ENCODE results near the gene PDE4C.
A peak's percentile ranks its signal among the peaks of the same experiment; 100 is the strongest.

PDE4C gene

DNA sequence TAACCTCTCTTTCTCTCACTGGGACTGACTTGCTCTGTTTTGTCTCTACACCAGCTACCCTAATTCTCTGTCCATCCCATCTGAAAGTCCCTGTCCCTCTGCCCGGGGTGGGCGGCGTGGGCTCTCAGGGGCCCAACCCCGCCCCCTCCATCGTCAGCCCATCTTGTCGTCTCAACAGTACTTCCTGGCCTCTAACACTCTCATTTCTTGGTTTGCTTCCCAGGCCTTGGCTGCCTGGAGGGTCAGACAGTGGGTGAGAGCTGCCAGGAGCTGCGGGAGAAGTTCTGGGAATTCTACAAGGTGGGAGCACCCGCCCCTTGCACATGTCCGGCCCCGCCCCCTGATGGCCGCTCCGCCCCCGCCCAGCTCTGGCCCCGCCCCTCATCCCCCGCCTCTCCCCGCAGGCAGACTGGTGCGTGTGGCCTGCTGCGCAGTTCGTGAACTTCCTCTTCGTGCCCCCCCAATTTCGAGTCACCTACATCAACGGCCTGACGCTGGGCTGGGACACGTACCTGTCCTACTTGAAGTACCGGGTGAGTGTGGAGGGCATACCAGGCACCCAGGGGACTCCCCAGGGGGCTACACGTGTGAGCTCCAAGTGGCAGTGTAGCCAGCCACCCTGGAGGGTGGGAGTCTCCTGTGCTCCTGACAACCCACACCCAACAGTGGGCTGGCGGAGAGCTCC is 31.5 kb downstream of the PDE4C start (continued):
- TF ChIP-seq ZNF48 (tag by site-specific recombination; IDR thresholded peaks at IDR 0.05) (no peak), ZBTB20 (tag by site-specific recombination; IDR thresholded peaks at IDR 0.05) (no peak), ZNF112 (tag by site-specific recombination; IDR thresholded peaks at IDR 0.05) (no peak), ZNF792 (tag by site-specific recombination; IDR thresholded peaks at IDR 0.05) (no peak), ZNF521 (tag by site-specific recombination; IDR thresholded peaks at IDR 0.05) (no peak), ZFHX2 (tag by site-specific recombination; conservative IDR thresholded peaks at IDR 0.05) (peak; percentile 63; the same call in 1 of the 2 replicates), ZNF362 (tag by site-specific recombination; IDR thresholded peaks at IDR 0.05) (no peak), ZNF274 (IDR thresholded peaks at IDR 0.05; ENCODE audit: low read length) (no peak), ZNF274 (tag by site-specific recombination; IDR thresholded peaks at IDR 0.05; ENCODE audit: borderline replicate concordance) (no peak), HOXD13 (CRISPR knock-in tag; IDR thresholded peaks at IDR 0.05; ENCODE audit: borderline replicate concordance) (no peak), ZNF664 (tag by site-specific recombination; IDR thresholded peaks at IDR 0.05) (no peak), ZNF623 (tag by site-specific recombination; IDR thresholded peaks at IDR 0.05) (no peak), SCRT2 (tag by site-specific recombination; IDR thresholded peaks at IDR 0.05) (no peak), HOXA7 (CRISPR knock-in tag; IDR thresholded peaks at IDR 0.05; ENCODE audit: borderline replicate concordance) (no peak), ZNF658 (tag by site-specific recombination; IDR thresholded peaks at IDR 0.05) (no peak), ZNF513 (tag by site-specific recombination; IDR thresholded peaks at IDR 0.05) (no peak), ZNF174 (tag by site-specific recombination; IDR thresholded peaks at IDR 0.05) (no peak), ZNF148 (tag by site-specific recombination; IDR thresholded peaks at IDR 0.05; ENCODE audit: borderline replicate concordance) (no peak), ZNF335 (tag by site-specific recombination; conservative IDR thresholded peaks at IDR 0.05) (no peak), ZNF155 (tag by site-specific recombination; IDR thresholded peaks at IDR 0.05) (no peak), ZNF596 (tag by site-specific recombination; IDR thresholded peaks at IDR 0.05) (no peak), ZNF37A (tag by site-specific recombination; IDR thresholded peaks at IDR 0.05) (no peak)
- TF ChIP-seq, protein P1, sequence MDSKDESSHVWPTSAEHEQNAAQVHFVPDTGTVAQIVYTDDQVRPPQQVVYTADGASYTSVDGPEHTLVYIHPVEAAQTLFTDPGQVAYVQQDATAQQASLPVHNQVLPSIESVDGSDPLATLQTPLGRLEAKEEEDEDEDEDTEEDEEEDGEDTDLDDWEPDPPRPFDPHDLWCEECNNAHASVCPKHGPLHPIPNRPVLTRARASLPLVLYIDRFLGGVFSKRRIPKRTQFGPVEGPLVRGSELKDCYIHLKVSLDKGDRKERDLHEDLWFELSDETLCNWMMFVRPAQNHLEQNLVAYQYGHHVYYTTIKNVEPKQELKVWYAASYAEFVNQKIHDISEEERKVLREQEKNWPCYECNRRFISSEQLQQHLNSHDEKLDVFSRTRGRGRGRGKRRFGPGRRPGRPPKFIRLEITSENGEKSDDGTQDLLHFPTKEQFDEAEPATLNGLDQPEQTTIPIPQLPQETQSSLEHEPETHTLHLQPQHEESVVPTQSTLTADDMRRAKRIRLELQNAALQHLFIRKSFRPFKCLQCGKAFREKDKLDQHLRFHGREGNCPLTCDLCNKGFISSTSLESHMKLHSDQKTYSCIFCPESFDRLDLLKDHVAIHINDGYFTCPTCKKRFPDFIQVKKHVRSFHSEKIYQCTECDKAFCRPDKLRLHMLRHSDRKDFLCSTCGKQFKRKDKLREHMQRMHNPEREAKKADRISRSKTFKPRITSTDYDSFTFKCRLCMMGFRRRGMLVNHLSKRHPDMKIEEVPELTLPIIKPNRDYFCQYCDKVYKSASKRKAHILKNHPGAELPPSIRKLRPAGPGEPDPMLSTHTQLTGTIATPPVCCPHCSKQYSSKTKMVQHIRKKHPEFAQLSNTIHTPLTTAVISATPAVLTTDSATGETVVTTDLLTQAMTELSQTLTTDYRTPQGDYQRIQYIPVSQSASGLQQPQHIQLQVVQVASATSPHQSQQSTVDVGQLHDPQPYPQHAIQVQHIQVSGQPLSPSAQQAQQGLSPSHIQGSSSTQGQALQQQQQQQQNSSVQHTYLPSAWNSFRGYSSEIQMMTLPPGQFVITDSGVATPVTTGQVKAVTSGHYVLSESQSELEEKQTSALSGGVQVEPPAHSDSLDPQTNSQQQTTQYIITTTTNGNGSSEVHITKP (tag by site-specific recombination; IDR thresholded peaks at IDR 0.05): 0 out of 2 replicates have a peak, but pooled peaks have one; percentile 4
- TF ChIP-seq, protein P2, sequence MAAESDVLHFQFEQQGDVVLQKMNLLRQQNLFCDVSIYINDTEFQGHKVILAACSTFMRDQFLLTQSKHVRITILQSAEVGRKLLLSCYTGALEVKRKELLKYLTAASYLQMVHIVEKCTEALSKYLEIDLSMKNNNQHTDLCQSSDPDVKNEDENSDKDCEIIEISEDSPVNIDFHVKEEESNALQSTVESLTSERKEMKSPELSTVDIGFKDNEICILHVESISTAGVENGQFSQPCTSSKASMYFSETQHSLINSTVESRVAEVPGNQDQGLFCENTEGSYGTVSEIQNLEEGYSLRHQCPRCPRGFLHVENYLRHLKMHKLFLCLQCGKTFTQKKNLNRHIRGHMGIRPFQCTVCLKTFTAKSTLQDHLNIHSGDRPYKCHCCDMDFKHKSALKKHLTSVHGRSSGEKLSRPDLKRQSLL (tag by site-specific recombination; IDR thresholded peaks at IDR 0.05): no peak
- TF ChIP-seq, protein P3, sequence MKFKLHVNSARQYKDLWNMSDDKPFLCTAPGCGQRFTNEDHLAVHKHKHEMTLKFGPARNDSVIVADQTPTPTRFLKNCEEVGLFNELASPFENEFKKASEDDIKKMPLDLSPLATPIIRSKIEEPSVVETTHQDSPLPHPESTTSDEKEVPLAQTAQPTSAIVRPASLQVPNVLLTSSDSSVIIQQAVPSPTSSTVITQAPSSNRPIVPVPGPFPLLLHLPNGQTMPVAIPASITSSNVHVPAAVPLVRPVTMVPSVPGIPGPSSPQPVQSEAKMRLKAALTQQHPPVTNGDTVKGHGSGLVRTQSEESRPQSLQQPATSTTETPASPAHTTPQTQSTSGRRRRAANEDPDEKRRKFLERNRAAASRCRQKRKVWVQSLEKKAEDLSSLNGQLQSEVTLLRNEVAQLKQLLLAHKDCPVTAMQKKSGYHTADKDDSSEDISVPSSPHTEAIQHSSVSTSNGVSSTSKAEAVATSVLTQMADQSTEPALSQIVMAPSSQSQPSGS (tag by site-specific recombination; IDR thresholded peaks at IDR 0.05; ENCODE audit: low read depth): no peak
- TF ChIP-seq, protein P4, sequence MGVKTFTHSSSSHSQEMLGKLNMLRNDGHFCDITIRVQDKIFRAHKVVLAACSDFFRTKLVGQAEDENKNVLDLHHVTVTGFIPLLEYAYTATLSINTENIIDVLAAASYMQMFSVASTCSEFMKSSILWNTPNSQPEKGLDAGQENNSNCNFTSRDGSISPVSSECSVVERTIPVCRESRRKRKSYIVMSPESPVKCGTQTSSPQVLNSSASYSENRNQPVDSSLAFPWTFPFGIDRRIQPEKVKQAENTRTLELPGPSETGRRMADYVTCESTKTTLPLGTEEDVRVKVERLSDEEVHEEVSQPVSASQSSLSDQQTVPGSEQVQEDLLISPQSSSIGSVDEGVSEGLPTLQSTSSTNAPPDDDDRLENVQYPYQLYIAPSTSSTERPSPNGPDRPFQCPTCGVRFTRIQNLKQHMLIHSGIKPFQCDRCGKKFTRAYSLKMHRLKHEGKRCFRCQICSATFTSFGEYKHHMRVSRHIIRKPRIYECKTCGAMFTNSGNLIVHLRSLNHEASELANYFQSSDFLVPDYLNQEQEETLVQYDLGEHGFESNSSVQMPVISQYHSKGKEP (tag by site-specific recombination; IDR thresholded peaks at IDR 0.05): no peak

All from HEK293 (cell line).